T-helper 2 cell treated with Interferon-gamma antibody and Interleukin-4, amounts not matched to agents 100 ng/mL and 5 ng/mL, for 36 hours (primary cell): Measurements from ENCODE around the gene RBM7. TPM values are rescaled to one million over a fixed set of nuclear protein-coding genes. Genes with fewer than 3 reads are reported as not detected.

Experiments used
- intact Hi-C: fragments of 100-400 bp; cut with micrococcal nuclease; formaldehyde crosslinking; loops from one replicate; pipeline ENCODE4 v1.15.1; 2023
- total RNA-seq: library from RNA; stranded (reverse); gene quantifications from 2 replicates; pipeline ENCODE4 v1.2.3, GENCODE V29; 2022

The RBM7 gene
- total RNA-seq, 1 donor from 2014 or later, result 35.5 TPM

DNA sequence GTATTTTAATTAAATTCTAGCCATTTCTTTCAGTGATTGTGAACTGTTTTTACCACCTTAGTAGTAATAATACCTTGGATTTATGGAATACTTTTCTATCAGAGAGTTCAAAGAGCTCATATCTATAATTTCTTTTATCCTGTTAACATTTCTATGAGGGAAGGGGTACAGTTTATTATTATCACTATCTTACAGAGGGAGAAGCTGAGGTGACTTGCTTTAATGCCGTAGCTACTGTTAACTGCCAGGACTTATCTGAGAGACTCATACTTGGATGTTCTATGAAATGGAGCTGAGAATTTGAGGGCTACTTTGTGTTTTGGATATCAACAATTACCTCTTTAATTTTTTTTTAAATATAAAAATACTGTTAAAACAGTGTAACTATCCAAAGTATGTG is 42.1 kb downstream of the RBM7 start:
- intact Hi-C loops, result no loop called here

GRCh38 chr11:114447444-114447843 is 47.0 kb downstream of the RBM7 start:
- intact Hi-C loops, result no loop called here

DNA sequence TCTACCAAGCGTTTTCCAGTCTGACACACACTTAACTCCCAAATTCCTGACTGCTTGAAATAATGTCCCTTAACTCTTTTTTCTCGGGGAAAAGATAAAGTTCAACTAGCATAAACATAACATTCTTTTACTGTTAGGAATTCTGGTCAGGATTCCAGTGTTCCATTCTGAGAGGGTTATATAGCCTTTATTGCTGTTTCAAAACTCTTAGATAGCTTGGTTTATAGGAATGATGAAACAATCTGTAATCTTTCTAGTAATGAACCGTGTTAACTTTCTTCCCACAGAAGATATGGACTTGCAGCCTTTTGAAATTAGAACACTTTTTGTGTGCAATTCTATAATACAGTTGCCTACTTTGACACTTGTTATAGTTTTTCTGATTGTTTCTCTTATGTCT is 47.4 kb downstream of the RBM7 start:
- intact Hi-C loops, result no loop called here

DNA sequence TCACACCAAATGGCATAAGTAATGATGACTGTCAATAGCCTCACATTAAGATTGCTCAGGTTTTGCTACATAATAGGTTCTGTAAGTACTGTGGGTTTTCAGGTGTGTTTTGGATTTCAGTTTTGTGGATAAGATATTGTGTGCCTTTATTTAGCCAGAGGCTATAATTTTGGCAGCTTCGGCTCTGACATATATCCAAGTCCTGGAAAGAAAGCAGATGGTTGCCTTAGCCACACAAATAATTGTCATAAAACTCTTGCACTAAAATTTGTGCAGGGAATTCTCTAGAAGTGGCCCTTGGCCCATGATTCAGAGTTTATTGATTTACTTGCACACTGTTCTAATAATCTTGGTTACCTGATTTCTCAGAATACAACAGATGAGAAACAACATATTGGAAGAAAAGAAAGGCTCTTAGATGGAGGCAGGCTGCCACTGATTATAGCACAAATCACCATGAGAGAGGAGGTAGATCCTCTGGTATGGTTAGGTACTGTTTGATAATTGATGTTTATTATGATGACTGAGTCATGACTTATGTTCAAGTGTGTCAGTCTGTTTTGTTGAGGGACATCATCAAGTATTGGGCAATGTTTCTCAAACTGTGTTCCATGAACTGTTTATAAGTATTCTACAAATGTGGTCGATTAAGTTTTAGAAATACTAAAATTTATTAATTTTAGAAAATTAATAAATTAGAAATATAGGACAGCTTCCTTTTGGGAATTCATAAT is 48.5 kb downstream of the RBM7 start:
- intact Hi-C loops, result no loop called here

GRCh38 chr11:114449845-114450244 is 49.4 kb downstream of the RBM7 start:
- intact Hi-C loops, result no loop called here

GRCh38 chr11:114452399-114452798 is 51.9 kb downstream of the RBM7 start:
- intact Hi-C loops, result no loop called here

Other genes starting within 250 kb of the RBM7 start
- not detected in 2 replicates for gene NNMT, start 104.3 kb upstream of the RBM7 start, total RNA-seq
- 6.1 and 6.8 TPM in 2 replicates for gene C11orf71, start 155 bp upstream of the RBM7 start, total RNA-seq
- gene REXO2, start 38.8 kb downstream of the RBM7 start, total RNA-seq, result 83.8 and 86.5 TPM in 2 replicates
- gene NXPE1, start 159.2 kb downstream of the RBM7 start, total RNA-seq, result not detected in 2 replicates
- gene NXPE4, start 195.1 kb downstream of the RBM7 start, total RNA-seq, result not detected in 2 replicates